Endothelial cell of hepatic sinusoid (primary cell): ENCODE data around the gene AEBP1.

Experiments used
- in situ Hi-C: cut with HindIII; loops from 2 replicates; pipeline ENCODE4 v1.10.0; 2017; ENCODE audit warnings: low sequenced_read_pairs

The AEBP1 gene

GRCh38 chr7:44083796-44084195 lies 20.3 kb upstream of the AEBP1 start:
- in situ Hi-C loops = no loop called here

DNA sequence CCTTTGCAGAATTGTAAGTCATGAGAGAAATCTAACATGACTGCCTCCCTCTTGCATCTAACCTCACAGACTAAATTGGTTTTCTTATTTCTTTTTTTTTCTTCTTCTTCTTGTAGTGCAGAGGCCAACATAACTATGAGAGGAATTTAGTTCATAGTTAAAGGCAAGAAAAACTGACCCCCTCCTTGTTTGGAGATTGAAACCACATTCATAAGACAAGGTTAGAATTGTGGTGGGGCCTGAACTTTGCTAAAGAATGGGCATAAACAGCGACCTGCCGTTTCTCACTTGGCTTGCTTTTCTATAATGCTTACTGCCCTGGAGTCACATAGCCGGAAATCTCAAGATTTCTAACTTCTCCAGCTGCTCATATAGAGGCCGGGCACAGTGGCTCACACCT lies 19.4 kb upstream of the AEBP1 start:
- in situ Hi-C loops = no loop called here

DNA sequence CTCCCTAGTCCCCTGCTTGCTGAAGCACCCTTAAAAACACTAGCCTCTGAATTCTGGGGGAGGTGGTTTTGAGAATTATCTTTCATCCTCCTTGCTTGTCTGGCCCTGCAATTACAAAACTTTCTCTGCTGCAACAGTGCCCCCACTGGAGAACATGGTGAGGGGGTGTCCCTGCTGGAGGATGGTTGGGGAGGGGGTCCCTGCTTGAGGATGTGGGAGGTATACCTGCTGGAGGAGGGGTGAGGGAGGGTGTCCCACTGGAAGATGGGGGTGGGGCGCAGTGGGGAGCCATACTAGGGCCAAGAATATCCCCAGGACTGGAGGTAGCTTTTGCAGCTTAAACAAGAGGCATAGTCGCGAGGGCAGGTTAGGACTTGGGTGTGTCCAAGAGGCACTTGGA lies 18.6 kb upstream of the AEBP1 start:
- in situ Hi-C loops = no loop called here

GRCh38 chr7:44086627-44087026 lies 17.5 kb upstream of the AEBP1 start:
- in situ Hi-C loops = no loop called here

GRCh38 chr7:44087911-44088838 lies 16.0 kb upstream of the AEBP1 start:
- in situ Hi-C loops = no loop called here

- in situ Hi-C loops = no loop called here
These were observed 11.0 kb upstream of the AEBP1 start for GRCh38 chr7:44093102-44093641.

GRCh38 chr7:44094365-44094764 lies 9.8 kb upstream of the AEBP1 start:
- in situ Hi-C loops = no loop called here

GRCh38 chr7:44094883-44095592 lies 9.1 kb upstream of the AEBP1 start:
- in situ Hi-C loops = loop anchor here (5.0 kb wide), 2 partner anchors 62 to 97 kb away; no protein-coding TSS in a partner anchor

- in situ Hi-C loops = loop anchor here (5.0 kb wide), 2 partner anchors 62 to 97 kb away; no protein-coding TSS in a partner anchor
These were observed 8.4 kb upstream of the AEBP1 start for GRCh38 chr7:44095781-44096180.

DNA sequence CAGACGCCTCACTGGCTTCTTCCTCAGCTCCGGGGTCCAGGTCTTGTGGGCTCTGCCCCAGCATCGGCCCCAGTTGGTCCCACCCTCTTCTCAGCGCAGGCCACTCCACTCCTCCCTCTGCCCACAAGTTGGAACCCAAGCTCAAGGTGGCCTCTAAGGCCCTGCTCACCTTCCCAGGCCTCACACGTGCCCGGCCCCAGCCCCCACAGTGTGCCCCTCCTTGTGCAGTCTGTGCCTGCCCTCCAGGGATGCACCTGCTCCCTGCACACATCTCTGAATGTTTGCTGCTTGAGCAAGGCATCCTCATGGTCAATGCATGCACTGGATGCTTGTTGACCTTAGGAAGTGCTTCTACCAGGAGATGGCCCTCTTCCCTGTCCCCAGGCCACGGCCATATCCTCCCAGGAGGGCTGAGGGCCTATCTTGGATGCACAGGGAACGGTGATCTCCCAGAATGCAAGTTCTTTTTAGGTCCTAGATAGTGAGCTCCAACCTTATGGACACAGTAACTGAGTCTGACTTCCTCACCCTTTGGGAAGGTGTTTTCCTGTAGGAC lies 7.7 kb upstream of the AEBP1 start:
- in situ Hi-C loops = loop anchor here (5.0 kb wide), 2 partner anchors 61 to 96 kb away; no protein-coding TSS in a partner anchor

GRCh38 chr7:44097064-44097932 lies 6.8 kb upstream of the AEBP1 start:
- in situ Hi-C loops = loop anchor here (5.0 kb wide), 2 partner anchors 60 to 95 kb away; no protein-coding TSS in a partner anchor

- in situ Hi-C loops = loop anchor here (5.0 kb wide), 2 partner anchors 59 to 94 kb away; no protein-coding TSS in a partner anchor
These were observed 5.8 kb upstream of the AEBP1 start for GRCh38 chr7:44098092-44099068.

DNA sequence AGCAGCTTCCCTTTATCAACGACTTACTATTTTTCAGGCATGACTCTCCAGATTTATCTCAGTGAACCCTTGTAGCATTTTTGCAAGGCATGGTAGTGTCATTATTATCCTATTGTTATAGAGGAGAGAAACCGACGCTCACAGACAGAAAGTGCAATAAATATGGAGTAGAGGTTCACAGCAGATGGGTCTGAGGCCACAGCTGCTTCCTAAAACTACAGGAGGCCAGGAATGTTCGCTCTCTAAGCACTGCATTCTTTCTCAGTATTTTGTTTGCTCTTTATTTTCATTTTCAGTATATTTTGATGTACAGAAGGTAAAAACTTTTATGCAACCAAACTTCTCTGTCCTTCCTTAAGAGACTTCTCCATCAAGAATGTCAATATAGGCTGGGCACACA lies 4.5 kb upstream of the AEBP1 start:
- in situ Hi-C loops = loop anchor here (5.0 kb wide), 2 partner anchors 58 to 93 kb away; no protein-coding TSS in a partner anchor

GRCh38 chr7:44100458-44101302 lies 3.5 kb upstream of the AEBP1 start:
- in situ Hi-C loops = no loop called here

DNA sequence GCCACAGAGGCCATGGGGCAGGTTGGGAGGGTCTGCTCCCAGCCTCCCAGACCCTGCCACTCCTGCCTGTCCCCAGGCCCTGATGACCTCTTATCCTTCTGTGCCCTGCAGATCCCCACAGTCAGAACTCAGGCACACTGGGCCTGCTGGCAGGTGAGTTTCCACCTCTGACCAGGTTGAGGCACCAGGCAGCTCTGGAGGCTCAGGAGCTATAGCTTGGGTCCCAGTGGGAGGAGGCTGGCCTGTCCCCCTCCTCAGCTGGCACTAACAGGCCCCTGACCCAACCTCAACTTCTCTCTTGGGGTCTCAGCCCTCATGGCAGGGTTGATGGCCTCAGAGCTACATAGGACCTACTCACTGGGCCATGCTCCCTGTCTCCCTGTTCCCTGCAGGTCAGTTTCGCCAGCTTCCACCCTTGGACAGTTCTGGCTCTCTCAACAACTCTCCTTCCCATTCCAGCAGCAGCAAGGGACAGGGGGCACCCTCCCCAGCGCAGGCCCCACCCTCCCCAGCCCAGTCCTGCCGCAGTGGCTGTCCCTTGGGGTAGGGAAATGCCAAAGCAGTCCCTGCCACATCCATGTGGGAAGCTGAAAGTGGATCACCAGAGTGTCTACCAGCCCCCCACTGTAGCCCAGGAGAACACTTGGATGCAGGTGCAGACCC lies 2.7 kb upstream of the AEBP1 start:
- in situ Hi-C loops = no loop called here

- in situ Hi-C loops = no loop called here
These were observed 1.9 kb upstream of the AEBP1 start for GRCh38 chr7:44101966-44102845.
